Stimulated activated naive CD8-positive, alpha-beta T cell treated with anti-CD3 and anti-CD28 coated beads, Interleukin-15, amount 100 ng/mL, for 72 hours (primary cell): ENCODE results near the gene PLET1.

ENCODE experiments used
- ATAC-seq: fragments of 150-1000 bp; cut with Tn5 transposase; 2 replicates; pipeline ENCODE4 v1.10.0; 2021; ENCODE audit warnings: mild to moderate bottlenecking, moderate library complexity
- DNase-seq, 2 donors: peaks; one replicate each; pipeline ENCODE4 v3.0.0; 2021 to 2022
- H3K27ac Mint-ChIP-seq, 2 donors: one replicate each; pipeline ENCODE4 v1.8.0; 2022; ENCODE audit warnings: mild to moderate bottlenecking in 2 of 2, mixed read lengths in 2 of 2, moderate library complexity in 2 of 2
- H3K27me3 Mint-ChIP-seq: one replicate; pipeline ENCODE4 v1.8.0; 2022; ENCODE audit warnings: mixed read lengths
- H3K4me1 Mint-ChIP-seq: one replicate; pipeline ENCODE4 v1.8.0; 2022; ENCODE audit warnings: mild to moderate bottlenecking, mixed read lengths
- H3K4me3 Mint-ChIP-seq, 2 donors: one replicate each; pipeline ENCODE4 v1.8.0; 2022; ENCODE audit warnings: mild to moderate bottlenecking in 2 of 2, mixed read lengths in 2 of 2, moderate library complexity in 1 of 2
- H3K9me3 Mint-ChIP-seq, 2 donors: one replicate each; pipeline ENCODE4 v1.8.0; 2022; ENCODE audit warnings: mixed read lengths in 2 of 2

Gene PLET1

DNA sequence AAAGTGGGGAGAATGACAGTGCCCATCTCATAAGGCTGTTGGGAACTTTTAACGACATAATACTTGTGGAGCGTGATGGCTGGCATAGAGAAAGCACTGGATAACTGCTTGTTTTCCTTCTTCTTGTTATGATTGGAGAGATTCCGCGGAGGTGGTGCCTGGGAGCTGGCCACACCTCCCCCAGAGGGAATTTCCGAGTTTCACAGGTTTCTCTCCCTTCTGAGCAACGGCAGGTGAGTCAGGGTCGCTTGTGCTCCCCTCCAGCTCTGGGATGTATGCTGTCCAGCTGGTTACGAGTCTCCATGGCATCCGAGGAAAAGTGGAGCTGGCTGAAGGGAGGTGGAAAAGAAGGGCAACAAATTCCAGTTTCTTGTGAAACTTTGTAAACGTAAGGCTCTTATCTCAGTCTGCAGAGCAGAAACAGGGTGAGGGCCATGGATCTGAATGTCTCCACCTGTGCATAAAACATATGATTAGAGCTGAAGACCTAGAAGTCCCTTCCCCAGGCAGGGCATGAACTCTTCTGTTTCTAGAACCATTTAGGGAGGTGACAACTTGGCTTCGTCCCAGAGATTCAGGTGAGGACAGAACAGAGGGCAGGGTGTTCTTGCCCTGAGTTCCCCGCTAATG lies 10.0 kb upstream of the PLET1 start:
- no peaks in the 10 kb centered on the region for H3K27me3 Mint-ChIP-seq
- DNase-seq, result no peak
- no peak overlapping the region for H3K4me3 Mint-ChIP-seq
- no peaks in the 10 kb centered on the region for H3K9me3 Mint-ChIP-seq
- ATAC-seq, result no peak
- no peaks in the 10 kb centered on the region for H3K4me1 Mint-ChIP-seq
- H3K27ac Mint-ChIP-seq, result peak overlapping the region in 1 of 2 donors; percentile 9

DNA sequence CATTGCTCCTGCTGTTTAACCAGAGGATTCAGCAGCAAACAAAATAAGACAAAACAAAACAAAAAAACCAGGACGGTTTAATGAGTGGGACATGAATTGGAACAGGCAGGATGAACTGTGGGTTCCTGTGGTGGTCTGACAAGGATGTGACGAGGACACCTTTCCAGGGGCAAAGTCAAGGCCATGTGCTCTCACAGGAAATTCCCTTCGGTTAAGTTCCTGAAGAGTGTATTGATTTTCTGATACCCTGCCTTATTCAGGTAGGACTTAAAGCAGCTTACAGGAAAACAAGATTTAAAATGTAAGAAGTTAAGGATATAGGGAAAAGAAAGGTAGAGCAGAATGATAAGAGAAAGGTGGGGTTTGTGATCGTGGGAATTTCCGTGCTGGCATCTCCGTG lies 8.5 kb upstream of the PLET1 start:
- ATAC-seq, result no peak
- no peaks in the 10 kb centered on the region for H3K9me3 Mint-ChIP-seq
- H3K4me1 Mint-ChIP-seq, result no peaks in the 10 kb centered on the region
- peak overlapping the region in 1 of 2 donors; percentile 21 for H3K27ac Mint-ChIP-seq
- DNase-seq, result no peak
- no peak overlapping the region for H3K4me3 Mint-ChIP-seq
- H3K27me3 Mint-ChIP-seq, result no peaks in the 10 kb centered on the region

DNA sequence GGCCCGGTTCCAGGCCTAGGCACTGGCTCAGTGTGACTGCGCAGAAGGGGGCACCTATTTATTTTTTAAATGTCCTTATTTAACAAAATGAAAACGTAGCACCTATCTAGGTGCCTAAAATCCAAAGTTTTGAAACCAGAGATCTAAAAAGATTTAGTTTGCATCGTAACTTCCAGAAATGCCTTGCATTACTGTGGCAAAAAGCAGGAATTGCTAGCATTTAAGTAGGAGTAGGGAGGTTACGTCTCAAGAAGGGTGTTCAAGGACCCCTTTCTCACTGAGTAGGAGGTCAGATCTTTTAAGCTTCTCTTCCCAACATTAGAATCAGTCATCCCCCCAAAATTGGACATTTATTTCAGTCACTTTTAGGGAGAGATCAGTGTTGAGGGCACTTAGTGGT lies 7.7 kb upstream of the PLET1 start:
- Mint-ChIP-seq H3K9me3 (no peaks in the 10 kb centered on the region), H3K4me3 (no peak overlapping the region), H3K4me1 (no peaks in the 10 kb centered on the region), H3K27ac (no peak overlapping the region), H3K27me3 (no peaks in the 10 kb centered on the region)
- ATAC-seq, result no peak
- DNase-seq, result no peak

DNA sequence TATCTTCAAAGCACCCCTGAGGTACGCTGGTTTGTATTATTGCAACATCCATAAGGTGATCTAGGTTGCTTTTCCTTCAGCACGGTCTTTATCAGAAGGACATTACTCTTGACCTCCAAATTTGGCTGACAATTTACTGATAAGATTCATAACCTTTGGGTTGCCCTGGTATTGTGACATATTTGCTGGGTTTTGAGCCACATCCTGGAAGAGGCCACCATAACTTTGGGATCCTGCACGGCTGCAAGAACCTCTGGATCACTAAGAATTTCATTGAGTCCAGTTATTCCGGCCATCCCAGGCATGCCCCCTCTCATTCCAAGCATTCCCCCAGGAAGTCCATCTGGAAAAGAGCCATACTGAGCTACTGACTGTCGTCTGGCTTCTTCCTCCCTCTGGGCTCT lies 6.5 kb upstream of the PLET1 start:
- Mint-ChIP-seq H3K9me3 (no peaks in the 10 kb centered on the region), H3K27ac (no peak overlapping the region), H3K27me3 (no peaks in the 10 kb centered on the region), H3K4me1 (no peaks in the 10 kb centered on the region), H3K4me3 (no peak overlapping the region)
- ATAC-seq, result no peak
- no peak for DNase-seq

DNA sequence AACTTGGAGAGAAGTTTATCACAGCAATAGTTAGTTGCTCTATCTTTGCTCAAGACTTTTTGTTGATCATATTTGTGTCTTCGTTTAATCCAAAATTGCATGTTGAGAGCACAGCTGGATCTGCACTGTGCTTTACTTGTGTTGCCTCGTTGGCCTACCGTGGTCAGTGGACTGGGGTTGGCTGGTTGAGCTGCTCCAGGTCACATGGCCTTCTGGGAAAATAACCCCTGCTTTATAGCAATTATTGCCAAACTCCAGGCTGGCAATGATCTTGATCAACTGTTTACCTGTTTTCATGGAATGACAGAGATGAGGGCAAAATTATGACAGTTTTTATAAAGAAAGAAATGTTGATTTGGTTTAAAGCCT lies 5.7 kb upstream of the PLET1 start:
- Mint-ChIP-seq H3K4me3 (no peak overlapping the region), H3K27ac (no peak overlapping the region), H3K9me3 (no peaks in the 10 kb centered on the region), H3K27me3 (no peaks in the 10 kb centered on the region), H3K4me1 (no peaks in the 10 kb centered on the region)
- ATAC-seq (no peak), DNase-seq (no peak)

DNA sequence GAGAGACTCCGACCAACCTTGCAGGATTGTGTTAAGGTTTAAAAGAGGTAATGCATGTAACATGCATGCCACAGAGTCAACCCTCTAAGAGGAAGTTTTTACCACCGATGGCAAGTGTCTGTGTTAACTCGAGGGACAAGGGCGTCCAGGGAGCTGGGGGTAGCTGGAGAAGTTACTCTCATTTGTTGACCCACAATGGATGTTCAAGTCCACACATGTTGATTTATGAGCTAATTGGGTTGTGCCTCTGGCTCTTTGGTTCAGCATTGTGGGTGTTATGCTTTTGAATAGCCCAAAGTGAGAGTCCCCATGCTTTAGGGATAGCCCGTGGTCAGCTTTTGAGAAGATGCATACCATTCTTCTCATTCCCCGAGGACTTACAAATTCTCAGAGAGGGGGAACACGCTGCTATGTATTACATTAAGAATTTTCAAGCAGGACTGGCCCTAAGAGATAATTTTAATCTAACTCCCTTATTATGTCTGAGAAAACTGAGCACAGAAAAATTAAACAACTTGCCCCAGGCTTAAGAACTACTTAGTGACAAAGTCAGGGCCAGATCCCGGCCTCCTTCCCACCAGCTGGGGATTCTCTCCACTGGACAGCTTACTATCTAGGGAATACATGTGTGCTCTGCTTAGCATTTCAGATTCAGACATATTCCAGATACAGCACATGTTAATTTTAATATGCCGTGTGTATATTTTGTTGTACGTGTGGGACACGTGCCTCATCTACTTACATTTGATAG lies 5.2 kb upstream of the PLET1 start:
- Mint-ChIP-seq H3K4me3 (no peak overlapping the region), H3K4me1 (no peaks in the 10 kb centered on the region), H3K27ac (no peak overlapping the region), H3K9me3 (no peaks in the 10 kb centered on the region), H3K27me3 (no peaks in the 10 kb centered on the region)
- DNase-seq (no peak), ATAC-seq (no peak)

DNA sequence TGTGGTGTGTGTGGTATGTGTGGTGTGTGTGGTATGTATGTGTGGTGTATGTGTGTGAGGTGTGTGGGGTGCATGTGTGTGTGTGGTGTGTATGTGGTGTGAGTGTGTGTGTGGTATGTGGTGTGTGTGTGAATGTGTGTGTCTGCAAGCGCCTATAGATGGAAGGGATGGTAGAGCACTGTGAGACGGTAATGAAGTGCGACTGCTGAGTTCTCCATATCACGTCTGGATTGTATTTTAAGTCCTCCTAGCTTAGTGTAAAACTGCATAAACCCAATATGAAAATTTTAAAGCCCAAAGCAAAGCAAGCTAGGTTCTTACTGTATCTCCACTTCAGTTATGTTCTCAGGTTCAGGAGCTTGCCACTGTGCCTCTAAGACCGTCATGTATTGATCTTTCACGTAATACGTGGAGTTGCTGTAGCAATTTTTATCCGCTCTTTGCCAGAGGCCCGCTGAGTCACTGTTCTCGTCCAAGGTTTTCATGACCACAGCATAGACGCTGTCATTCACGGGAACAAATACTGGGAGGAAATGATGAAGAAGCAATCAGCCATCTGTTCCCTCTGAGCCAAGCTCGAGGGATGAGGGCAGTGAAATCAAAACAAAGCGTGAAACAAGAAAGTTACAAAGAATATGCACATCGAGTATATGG lies 5.5 kb downstream of the PLET1 start:
- Mint-ChIP-seq H3K27ac (no peak overlapping the region), H3K9me3 (no peaks in the 10 kb centered on the region), H3K4me1 (no peaks in the 10 kb centered on the region), H3K4me3 (no peak overlapping the region), H3K27me3 (no peaks in the 10 kb centered on the region)
- DNase-seq, result no peak
- no peak for ATAC-seq

DNA sequence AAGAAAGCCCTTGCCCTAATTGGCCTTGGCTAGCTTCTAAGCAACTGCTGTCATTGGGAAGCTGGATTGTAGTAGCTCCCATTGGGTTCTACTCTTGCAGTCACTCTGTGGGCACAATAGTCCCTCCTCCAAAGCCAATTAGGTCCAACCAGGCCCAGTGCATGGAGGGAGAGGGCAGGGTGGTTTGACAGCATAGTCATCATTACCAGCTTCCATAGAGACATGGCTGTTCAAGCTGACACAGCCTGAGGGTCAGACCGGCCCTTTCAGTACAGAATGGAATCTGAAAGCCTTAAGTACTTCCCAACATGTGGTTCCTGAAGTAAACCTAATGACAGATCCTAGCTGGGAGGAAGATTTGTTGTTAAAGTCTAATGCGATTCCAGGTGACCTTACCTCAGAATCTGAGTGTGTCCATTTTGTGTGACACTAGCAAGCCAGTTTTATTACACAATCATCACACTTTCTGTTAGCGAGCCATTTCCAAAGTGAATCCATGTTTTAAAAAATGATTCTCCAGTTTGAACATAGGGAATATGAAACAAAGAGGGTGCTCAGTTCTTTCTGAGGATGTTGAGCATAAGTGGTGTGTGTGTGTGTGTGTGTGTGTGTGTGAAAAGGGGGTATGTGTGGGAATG lies 6.9 kb downstream of the PLET1 start:
- Mint-ChIP-seq H3K4me1 (no peaks in the 10 kb centered on the region), H3K27me3 (no peaks in the 10 kb centered on the region), H3K27ac (no peak overlapping the region), H3K4me3 (no peak overlapping the region), H3K9me3 (no peaks in the 10 kb centered on the region)
- ATAC-seq (no peak), DNase-seq (no peak)

DNA sequence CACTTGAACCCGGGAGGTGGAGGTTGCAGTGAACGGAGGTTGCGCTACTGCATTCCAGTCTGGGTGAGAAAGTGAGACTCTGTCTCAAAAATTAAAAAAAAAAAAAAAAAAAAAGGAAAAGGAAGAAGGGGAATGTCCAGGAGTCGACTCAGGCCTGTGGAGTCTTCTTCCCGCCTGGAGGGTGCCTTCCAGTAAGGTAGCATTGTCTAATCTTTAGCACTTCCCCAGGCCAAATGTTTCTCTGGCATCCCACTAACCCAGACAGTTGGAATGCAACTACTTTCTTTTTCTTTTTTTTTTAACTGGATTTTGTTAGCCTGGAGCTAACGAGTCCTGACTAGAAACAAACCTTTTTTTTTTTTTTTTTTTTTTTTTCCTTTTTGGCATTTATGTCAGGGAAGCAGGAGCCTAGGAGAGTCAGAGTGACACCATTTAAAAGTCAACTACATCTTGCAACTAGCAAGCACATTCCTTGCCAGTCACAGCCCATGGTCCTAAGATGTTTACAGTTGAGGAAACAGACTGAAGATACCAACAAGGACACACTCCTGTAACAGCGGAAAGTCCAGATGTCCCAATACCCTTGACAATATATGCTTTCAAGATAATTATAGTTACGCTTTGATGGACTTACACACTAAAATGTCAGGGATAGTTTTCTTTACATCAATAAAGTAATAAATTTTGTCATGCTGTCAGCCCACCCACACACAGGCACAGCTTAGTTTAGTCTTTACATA lies 10.6 kb downstream of the PLET1 start:
- Mint-ChIP-seq H3K4me3 (no peak overlapping the region), H3K27me3 (no peaks in the 10 kb centered on the region), H3K4me1 (no peaks in the 10 kb centered on the region), H3K9me3 (peaks cover 0 to 9% of the 10 kb centered on the region in 2 donors), H3K27ac (no peak overlapping the region)
- ATAC-seq (no peak), DNase-seq (no peak)

DNA sequence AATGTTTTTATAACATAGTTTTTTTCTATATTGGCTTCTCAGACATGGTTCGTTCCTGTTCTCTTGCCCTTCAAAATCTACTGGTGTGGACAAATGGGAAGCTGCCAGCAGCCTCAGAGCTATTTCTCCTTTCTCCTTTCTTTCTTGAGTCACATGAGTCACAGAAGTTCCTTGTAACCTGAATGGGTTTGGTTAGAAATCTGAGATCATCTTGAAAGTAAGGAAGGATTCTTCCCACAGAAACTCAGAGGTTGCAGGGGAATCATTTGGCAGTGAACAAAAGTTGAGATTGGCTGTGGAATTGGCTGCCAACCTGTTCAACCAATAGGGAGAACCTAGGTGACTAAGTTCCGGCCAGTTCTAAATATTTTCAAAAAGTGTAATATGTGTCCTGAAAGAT lies 12.5 kb downstream of the PLET1 start:
- H3K27ac Mint-ChIP-seq, result no peak overlapping the region
- no peaks in the 10 kb centered on the region for H3K4me1 Mint-ChIP-seq
- H3K9me3 Mint-ChIP-seq, result peaks cover 11 to 18% of the 10 kb centered on the region in 2 donors
- DNase-seq, result no peak
- H3K4me3 Mint-ChIP-seq, result no peak overlapping the region
- no peak for ATAC-seq
- no peaks in the 10 kb centered on the region for H3K27me3 Mint-ChIP-seq

DNA sequence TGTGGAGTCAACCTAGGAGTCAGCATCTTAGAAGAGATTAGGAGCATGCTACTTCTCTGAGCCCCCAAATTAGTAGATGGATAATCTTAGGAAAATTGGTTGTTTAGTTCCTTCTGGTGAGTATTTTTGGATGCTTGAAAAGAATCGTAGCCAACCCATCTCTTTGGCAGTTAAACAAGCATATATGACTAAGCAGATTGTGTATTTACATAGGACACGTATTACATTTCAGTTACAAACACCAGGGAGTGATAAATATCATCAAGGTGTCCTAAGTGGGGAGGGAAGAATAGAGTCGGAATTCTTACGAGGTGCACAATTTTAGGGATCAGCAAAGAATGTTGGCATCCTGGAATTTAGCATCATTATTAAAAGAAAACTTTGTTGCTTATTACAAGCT lies 13.5 kb downstream of the PLET1 start:
- no peak overlapping the region for H3K4me3 Mint-ChIP-seq
- ATAC-seq, result no peak
- DNase-seq, result no peak
- peaks cover 11 to 18% of the 10 kb centered on the region in 2 donors for H3K9me3 Mint-ChIP-seq
- H3K27ac Mint-ChIP-seq, result no peak overlapping the region
- no peaks in the 10 kb centered on the region for H3K4me1 Mint-ChIP-seq
- no peaks in the 10 kb centered on the region for H3K27me3 Mint-ChIP-seq

DNA sequence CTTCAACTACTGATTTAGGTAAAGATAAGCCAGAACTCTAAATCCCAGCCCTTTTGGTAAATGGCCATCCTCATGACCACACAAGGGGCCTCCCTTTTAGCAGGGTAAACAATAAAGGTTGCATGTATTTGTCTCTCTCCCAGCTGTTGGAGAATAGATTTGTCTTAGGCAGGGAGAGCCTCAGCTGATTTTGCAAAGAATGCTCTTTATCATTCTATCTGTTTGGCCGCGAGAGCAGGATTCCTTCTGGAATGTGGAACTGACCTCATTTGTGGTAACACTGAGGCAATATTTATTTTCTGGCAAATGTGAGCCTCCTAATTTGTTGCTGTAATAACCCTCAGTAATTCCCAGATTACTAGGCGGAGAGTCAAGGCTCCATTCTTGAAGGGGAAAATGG lies 19.2 kb downstream of the PLET1 start:
- Mint-ChIP-seq H3K27ac (no peak overlapping the region), H3K9me3 (peaks cover 11 to 18% of the 10 kb centered on the region in 2 donors), H3K4me1 (no peaks in the 10 kb centered on the region), H3K27me3 (no peaks in the 10 kb centered on the region), H3K4me3 (no peak overlapping the region)
- ATAC-seq, result no peak
- no peak for DNase-seq

DNA sequence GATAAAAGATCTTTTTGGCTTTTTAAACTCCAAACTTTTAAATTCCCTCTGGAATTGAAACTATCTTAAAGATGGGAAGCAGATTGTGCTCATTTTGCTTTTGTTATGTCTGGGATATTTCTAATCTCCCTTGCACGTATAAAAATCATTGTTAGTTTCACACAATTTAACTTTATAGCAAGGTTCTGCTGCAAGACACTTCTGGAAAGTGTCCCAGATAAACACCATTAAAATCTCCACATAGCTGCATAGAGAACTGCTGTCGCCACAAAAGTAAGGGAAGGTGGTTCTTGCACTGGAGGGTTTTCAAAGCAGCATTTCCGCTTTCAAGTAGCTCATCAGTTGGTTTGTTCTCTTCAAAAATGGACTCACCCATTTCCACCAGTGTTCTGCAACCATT lies 22.6 kb downstream of the PLET1 start:
- ATAC-seq, result no peak
- Mint-ChIP-seq H3K27ac (no peak overlapping the region), H3K4me3 (no peak overlapping the region), H3K27me3 (no peaks in the 10 kb centered on the region), H3K9me3 (no peaks in the 10 kb centered on the region), H3K4me1 (no peaks in the 10 kb centered on the region)
- DNase-seq, result no peak

DNA sequence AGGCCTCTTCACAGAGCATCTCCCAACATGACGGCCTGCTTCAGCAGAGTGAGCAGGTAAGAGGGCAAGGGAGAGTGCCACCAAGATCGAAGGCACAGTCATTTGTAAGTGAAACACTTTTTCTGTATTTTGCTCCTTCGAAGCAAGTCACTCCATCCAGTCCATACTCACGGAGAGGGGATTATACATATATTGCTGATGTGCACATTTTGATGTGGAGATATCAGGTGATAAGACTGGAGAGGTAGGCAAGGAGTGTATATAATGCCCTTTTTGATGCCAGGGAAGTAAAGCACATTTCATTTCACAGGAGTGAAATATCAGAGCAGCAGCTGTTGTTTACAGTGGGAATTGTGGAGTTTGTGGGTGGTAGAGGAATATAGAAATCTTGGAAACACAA lies 23.2 kb downstream of the PLET1 start:
- H3K4me3 Mint-ChIP-seq, result no peak overlapping the region
- no peaks in the 10 kb centered on the region for H3K9me3 Mint-ChIP-seq
- DNase-seq (no peak), ATAC-seq (no peak)
- H3K4me1 Mint-ChIP-seq, result no peaks in the 10 kb centered on the region
- no peaks in the 10 kb centered on the region for H3K27me3 Mint-ChIP-seq
- no peak overlapping the region for H3K27ac Mint-ChIP-seq

DNA sequence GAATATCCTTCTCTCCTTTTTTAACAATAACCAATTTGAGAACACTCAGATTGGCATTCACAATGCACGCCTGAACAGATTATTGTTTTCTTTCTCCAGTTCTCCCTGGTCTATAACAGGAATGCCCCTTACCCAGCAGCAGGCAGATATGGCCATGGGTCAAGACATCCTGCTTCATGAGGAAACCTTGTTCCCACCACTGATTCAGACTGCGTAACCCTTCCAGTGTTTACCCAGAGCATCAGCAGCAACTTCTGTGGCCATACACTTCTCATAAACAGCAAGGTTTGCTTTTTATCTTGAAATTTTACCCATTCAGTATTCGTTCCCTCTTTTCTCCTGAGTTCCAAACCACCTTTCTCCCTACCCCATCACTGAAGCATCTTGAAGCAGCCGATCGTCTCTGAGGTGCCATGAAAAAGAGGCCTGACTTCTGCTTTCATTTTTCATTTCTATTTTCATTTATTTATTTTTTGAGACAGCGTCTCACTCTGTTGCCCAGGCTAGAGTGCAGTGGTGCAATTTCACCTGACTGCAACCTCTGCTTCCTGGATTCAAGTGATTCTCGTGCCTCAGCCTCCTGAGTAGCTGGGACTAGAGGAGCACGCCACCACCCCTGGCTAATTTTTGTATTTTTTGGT lies 24.8 kb downstream of the PLET1 start:
- H3K4me3 Mint-ChIP-seq, result no peak overlapping the region
- no peak overlapping the region for H3K27ac Mint-ChIP-seq
- no peaks in the 10 kb centered on the region for H3K4me1 Mint-ChIP-seq
- H3K27me3 Mint-ChIP-seq, result no peaks in the 10 kb centered on the region
- H3K9me3 Mint-ChIP-seq, result no peaks in the 10 kb centered on the region
- no peak for ATAC-seq
- no peak for DNase-seq
